MM.1S (cell line): Measurements from ENCODE around the gene NOX5.

ENCODE experiments used
- DNase-seq: peaks from one replicate; pipeline ENCODE4 v3.0.0-alpha.2; 2015
- H2AFZ ChIP-seq: fragments of 300-600 bp; sonication (generic); 2 replicates; pipeline ENCODE4 v1.6.0; 2016; ENCODE audit warnings: antibody characterized with exemption, low read length
- H3F3A ChIP-seq: fragments of 300-600 bp; sonication (generic); 2 replicates; pipeline ENCODE4 v1.6.1; 2016; ENCODE audit warnings: mild to moderate bottlenecking, antibody characterized with exemption, low read length, moderate library complexity, mixed read lengths; ENCODE audit not compliant: insufficient read depth
- H3K27ac ChIP-seq: fragments of 300-600 bp; sonication (generic); 2 replicates; pipeline ENCODE4 v1.5.1; 2016; ENCODE audit warnings: mild to moderate bottlenecking, low read length
- H3K27me3 ChIP-seq: fragments of 300-600 bp; sonication (generic); replicated peaks from 2 replicates; pipeline ENCODE4 v1.6.0; 2016; ENCODE audit warnings: low read length; ENCODE audit not compliant: insufficient read depth
- H3K36me3 ChIP-seq: fragments of 300-600 bp; sonication (generic); replicated peaks from 2 replicates; pipeline ENCODE4 v1.6.1; 2016; ENCODE audit warnings: mild to moderate bottlenecking, low read length, mixed read lengths; ENCODE audit not compliant: insufficient read depth
- H3K4me1 ChIP-seq: fragments of 300-600 bp; sonication (generic); 2 replicates; pipeline ENCODE4 v1.6.1; 2016; ENCODE audit warnings: low read length, mixed read lengths
- H3K4me2 ChIP-seq: fragments of 300-600 bp; sonication (generic); 2 replicates; pipeline ENCODE4 v1.6.0; 2016; ENCODE audit warnings: low read depth, low read length
- H3K4me3 ChIP-seq: fragments of 300-600 bp; sonication (generic); 2 replicates; pipeline ENCODE4 v1.5.1; 2016; ENCODE audit warnings: low read length, mixed read lengths
- H3K79me2 ChIP-seq: fragments of 300-600 bp; sonication (generic); 2 replicates; pipeline ENCODE4 v1.6.1; 2016; ENCODE audit warnings: mixed run types, low read length, mixed read lengths
- H3K9ac ChIP-seq: fragments of 300-600 bp; sonication (generic); 2 replicates; pipeline ENCODE4 v1.6.1; 2016; ENCODE audit warnings: low read length, mixed read lengths
- H3K9me2 ChIP-seq: fragments of 300-600 bp; sonication (generic); replicated peaks from 2 replicates; pipeline ENCODE4 v1.6.1; 2016; ENCODE audit warnings: mild to moderate bottlenecking, low read length, mixed read lengths; ENCODE audit not compliant: insufficient read depth
- H3K9me3 ChIP-seq: fragments of 300-600 bp; sonication (generic); replicated peaks from 2 replicates; pipeline ENCODE4 v1.6.1; 2016; ENCODE audit warnings: mild to moderate bottlenecking, low read length, mixed read lengths; ENCODE audit not compliant: insufficient read depth
- H4K20me1 ChIP-seq: fragments of 300-600 bp; sonication (generic); 2 replicates; pipeline ENCODE4 v1.6.1; 2016; ENCODE audit warnings: mild to moderate bottlenecking, low read length, moderate library complexity, mixed read lengths; ENCODE audit not compliant: insufficient read depth
- CTCF ChIP-seq: fragments of 300-600 bp; sonication (generic); IDR thresholded peaks from 2 replicates; pipeline ENCODE4 v1.5.1; 2016; ENCODE audit warnings: antibody characterized with exemption, low read length, mixed read lengths
- EZH2 ChIP-seq: fragments of 300-600 bp; sonication (generic); optimal IDR thresholded peaks from 2 replicates; pipeline ENCODE3; 2017; ENCODE audit warnings: low read depth, mild to moderate bottlenecking, antibody characterized with exemption, low read length, mixed read lengths
- EZH2phosphoT487 ChIP-seq: fragments of 300-600 bp; sonication (generic); IDR thresholded peaks from 2 replicates; pipeline ENCODE4 v1.6.1; 2018; ENCODE audit warnings: antibody characterized with exemption, low read length

Gene NOX5

GRCh38 chr15:68982976-68983563, 31.4 kb upstream of the NOX5 start:
- H3K4me2 ChIP-seq: no peak overlapping the region

GRCh38 chr15:68983961-68984481, 30.5 kb upstream of the NOX5 start:
- Histone ChIP-seq H3K27ac (no peak overlapping the region), H3K9me2 (no peaks in the 10 kb centered on the region), H3K27me3 (no peaks in the 10 kb centered on the region), H2AFZ (no peak overlapping the region), H3K4me3 (no peak overlapping the region), H3K4me2 (no peak overlapping the region), H3K79me2 (no peaks in the 10 kb centered on the region), H3F3A (no peaks in the 10 kb centered on the region), H3K9ac (no peak overlapping the region), H3K9me3 (no peaks in the 10 kb centered on the region), H3K36me3 (no peaks in the 10 kb centered on the region), H4K20me1 (no peaks in the 10 kb centered on the region), H3K4me1 (no peaks in the 10 kb centered on the region)
- DNase-seq: no peak
- TF ChIP-seq CTCF (no peak), EZH2phosphoT487 (no peak), EZH2 (no peak)

More at GRCh38 chr15:68982976-68983563, 31.4 kb upstream of the NOX5 start:
- no peaks in the 10 kb centered on the region for H4K20me1 ChIP-seq
- H3K4me3 ChIP-seq: no peak overlapping the region
- no peaks in the 10 kb centered on the region for H3K79me2 ChIP-seq
- H3K27ac ChIP-seq: no peak overlapping the region
- H2AFZ ChIP-seq: no peak overlapping the region
- no peaks in the 10 kb centered on the region for H3K36me3 ChIP-seq
- H3K9ac ChIP-seq: no peak overlapping the region
- no peaks in the 10 kb centered on the region for H3K27me3 ChIP-seq
- no peaks in the 10 kb centered on the region for H3F3A ChIP-seq
- no peaks in the 10 kb centered on the region for H3K4me1 ChIP-seq
- TF ChIP-seq CTCF (no peak), EZH2 (no peak)
- no peak for DNase-seq
- H3K9me2 ChIP-seq: no peaks in the 10 kb centered on the region
- no peaks in the 10 kb centered on the region for H3K9me3 ChIP-seq

DNA sequence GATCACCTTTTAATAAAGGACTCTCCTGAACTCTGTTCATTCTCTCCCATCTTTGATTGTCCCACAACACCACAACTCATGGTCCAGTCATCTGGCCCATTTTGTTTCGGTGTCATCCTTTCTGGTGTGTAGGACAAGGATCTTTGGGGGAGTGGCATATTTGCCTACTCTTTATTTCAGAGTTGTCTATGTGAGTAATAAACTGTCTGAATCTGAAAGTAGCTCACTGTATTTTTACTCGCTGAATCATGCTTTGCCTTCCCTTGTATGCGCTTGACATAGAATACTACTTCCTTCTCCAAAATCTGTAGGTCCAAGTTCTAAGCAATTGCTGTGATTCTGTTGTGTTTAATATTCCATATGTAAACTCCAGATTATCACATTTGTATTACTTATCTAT, 29.9 kb upstream of the NOX5 start:
- DNase-seq: no peak
- Histone ChIP-seq H3K4me2 (no peak overlapping the region), H3K4me3 (no peak overlapping the region), H3K4me1 (no peaks in the 10 kb centered on the region), H3K9ac (no peak overlapping the region), H3K27me3 (no peaks in the 10 kb centered on the region), H3K9me2 (no peaks in the 10 kb centered on the region), H2AFZ (no peak overlapping the region), H3F3A (no peaks in the 10 kb centered on the region), H3K9me3 (no peaks in the 10 kb centered on the region), H3K27ac (no peak overlapping the region), H3K36me3 (no peaks in the 10 kb centered on the region), H3K79me2 (no peaks in the 10 kb centered on the region), H4K20me1 (no peaks in the 10 kb centered on the region)
- no peak for TF ChIP-seq CTCF
- TF ChIP-seq EZH2phosphoT487: no peak
- no peak for TF ChIP-seq EZH2
